H1 (cell line): ENCODE results near the gene CSKMT. TPM values are rescaled to one million over a fixed set of nuclear protein-coding genes. Genes with fewer than 3 reads are reported as not detected.
A peak's percentile ranks its signal among the peaks of the same experiment; 100 is the strongest.

Experiments used
- BCL11A ChIP-seq, 2 experiments: IDR thresholded peaks; one replicate each; pipeline ENCODE4 v1.6.1; 2011; ENCODE audit warnings: low read depth in 2 of 2, low read length in 2 of 2, mild to moderate bottlenecking in 2 of 2
- CBX8 ChIP-seq: fragments of 300-800, 300-1000 bp; sonication (generic); IDR thresholded peaks from 2 replicates; pipeline ENCODE4 v1.7.1; 2016; ENCODE audit warnings: low read depth, low read length, borderline replicate concordance
- CHD1 ChIP-seq: IDR thresholded peaks from 2 replicates; pipeline ENCODE4 v1.6.1; 2012; ENCODE audit warnings: low read depth, low read length, improper control_type of control experiment
- CREB1 ChIP-seq: IDR thresholded peaks from 2 replicates; pipeline ENCODE4 v1.6.1; 2012; ENCODE audit warnings: inconsistent platforms
- CTBP2 ChIP-seq: IDR thresholded peaks from 2 replicates; pipeline ENCODE4 v1.7.0; 2011; ENCODE audit warnings: borderline replicate concordance, mild to moderate bottlenecking, moderate library complexity, mixed read lengths, low read length; ENCODE audit not compliant: insufficient read depth, insufficient read length
- EP300 ChIP-seq, 2 experiments: IDR thresholded peaks; 1 replicate in 1 of 2; 2 replicates in 1 of 2; pipeline ENCODE4 v1.6.1; 2011 to 2012; ENCODE audit warnings: low read depth in 2 of 2, low read length in 2 of 2, mild to moderate bottlenecking in 2 of 2, borderline replicate concordance in 1 of 2, inconsistent platforms in 1 of 2, moderate library complexity in 1 of 2
- FOSL1 ChIP-seq: IDR thresholded peaks from 2 replicates; pipeline ENCODE4 v1.6.1; 2011; ENCODE audit warnings: mild to moderate bottlenecking, low read depth, low read length, moderate library complexity; ENCODE audit not compliant: insufficient read depth
- GTF2F1 ChIP-seq: IDR thresholded peaks from 2 replicates; pipeline ENCODE4 v1.6.1; 2012; ENCODE audit warnings: low read depth, low read length, improper control_type of control experiment, borderline replicate concordance
- HDAC6 ChIP-seq: IDR thresholded peaks from one replicate; pipeline ENCODE4 v1.7.1; 2012; ENCODE audit warnings: low read depth, mild to moderate bottlenecking, inconsistent platforms, low read length, moderate library complexity
- JUND ChIP-seq: IDR thresholded peaks from 2 replicates; pipeline ENCODE4 v1.6.1; 2011; ENCODE audit warnings: mild to moderate bottlenecking, improper control_type of control experiment, low read length
- KDM4A ChIP-seq: IDR thresholded peaks from one replicate; pipeline ENCODE4 v1.7.1; 2012; ENCODE audit warnings: low read depth, mild to moderate bottlenecking, moderate library complexity, low read length, inconsistent platforms; ENCODE audit not compliant: severe bottlenecking
- KDM5A ChIP-seq: fragments of 200-600 bp; IDR thresholded peaks from 2 replicates; pipeline ENCODE4 v1.7.1; 2012; ENCODE audit warnings: mild to moderate bottlenecking, low read length, inconsistent platforms, mixed read lengths
- PHF8 ChIP-seq: fragments of 200-600 bp; sonication (generic); conservative IDR thresholded peaks from 2 replicates; pipeline ENCODE4 v1.7.1; 2012; ENCODE audit warnings: low read depth, mild to moderate bottlenecking, inconsistent platforms, low read length, moderate library complexity
- POLR2AphosphoS5 ChIP-seq: IDR thresholded peaks from 2 replicates; pipeline ENCODE4 v1.6.1; 2011; ENCODE audit warnings: low read depth, low read length
- RBBP5 ChIP-seq: IDR thresholded peaks from 2 replicates; pipeline ENCODE4 v1.7.1; 2012; ENCODE audit warnings: low read depth, mild to moderate bottlenecking, inconsistent platforms, low read length, moderate library complexity, borderline replicate concordance
- SAP30 ChIP-seq: fragments of 300-600 bp; sonication (generic); IDR thresholded peaks from 2 replicates; pipeline ENCODE4 v1.7.1; 2012; ENCODE audit warnings: low read length, moderate library complexity, mild to moderate bottlenecking, inconsistent platforms; ENCODE audit not compliant: insufficient read depth, insufficient replicate concordance
- SIN3A ChIP-seq, 2 experiments: IDR thresholded peaks in 1 of 2; conservative IDR thresholded peaks in 1 of 2; 2 replicates each; pipeline ENCODE4 v1.6.1; 2011 to 2012; ENCODE audit warnings: low read length in 2 of 2, improper control_type of control experiment in 1 of 2, low read depth in 1 of 2, mild to moderate bottlenecking in 1 of 2
- SIRT6 ChIP-seq: IDR thresholded peaks from one replicate; pipeline ENCODE4 v1.7.1; 2012; ENCODE audit warnings: low read length, inconsistent platforms
- SIX5 ChIP-seq: IDR thresholded peaks from 2 replicates; pipeline ENCODE4 v1.6.1; 2011; ENCODE audit warnings: mild to moderate bottlenecking, low read depth, low read length
- SUZ12 ChIP-seq: fragments of 200-600 bp; sonication (generic); IDR thresholded peaks from 2 replicates; pipeline ENCODE4 v1.6.1; 2012; ENCODE audit warnings: mild to moderate bottlenecking, inconsistent platforms, low read length, moderate library complexity, mixed read lengths
- TAF7 ChIP-seq: optimal IDR thresholded peaks from 2 replicates; pipeline ENCODE3; 2011; ENCODE audit warnings: low read depth, mild to moderate bottlenecking, inconsistent platforms, low read length, moderate library complexity, borderline replicate concordance
- TBP ChIP-seq: IDR thresholded peaks from 2 replicates; pipeline ENCODE4 v1.6.1; 2011; ENCODE audit warnings: low read depth, low read length, improper control_type of control experiment
- TEAD4 ChIP-seq: IDR thresholded peaks from 2 replicates; pipeline ENCODE4 v1.6.1; 2012; ENCODE audit warnings: low read depth, low read length, inconsistent platforms, mixed read lengths
- ZNF274 ChIP-seq: IDR thresholded peaks from 2 replicates; pipeline ENCODE4 v1.7.0; 2012; ENCODE audit warnings: low read length, borderline replicate concordance; ENCODE audit errors: extremely low read depth
- polyA plus RNA-seq, 7 experiments: library from polyadenylated mRNA; depleted of rRNA in 3 of 7; stranded (reverse) in 5 of 7; unstranded in 2 of 7; fragments of >200 nt in 5 of 7; fragments of 200-250 nt in 2 of 7; gene quantifications; 1 replicate in 5 of 7; 2 replicates in 1 of 7; 4 replicates in 1 of 7; pipeline versions ENCODE4 v1.2.1 to v1.2.3, GENCODE V29; 2011 to 2013; ENCODE audit warnings: missing spikeins in 2 of 7, mixed read lengths in 2 of 7
- total RNA-seq: library from RNA; stranded (reverse); fragmentation: NEBNext Ultra II Directional; extraction: Animal tissue kit (Norgen Biotek cat#: 25700); gene quantifications from 2 replicates; pipeline ENCODE4 v1.2.1, GENCODE V29; 2021
- TF ChIP-seq, protein P1 (sequence below): IDR thresholded peaks from 2 replicates; pipeline ENCODE4 v1.6.1; 2011; ENCODE audit warnings: low read depth, mild to moderate bottlenecking, low read length; ENCODE audit not compliant: insufficient read depth

The CSKMT gene
- total and polyA plus RNA-seq, 2 of the 8 experiments (the other 6 are each of a cell fraction or from before 2014, with no cell fraction given): 12.0 to 66.1 TPM

DNA sequence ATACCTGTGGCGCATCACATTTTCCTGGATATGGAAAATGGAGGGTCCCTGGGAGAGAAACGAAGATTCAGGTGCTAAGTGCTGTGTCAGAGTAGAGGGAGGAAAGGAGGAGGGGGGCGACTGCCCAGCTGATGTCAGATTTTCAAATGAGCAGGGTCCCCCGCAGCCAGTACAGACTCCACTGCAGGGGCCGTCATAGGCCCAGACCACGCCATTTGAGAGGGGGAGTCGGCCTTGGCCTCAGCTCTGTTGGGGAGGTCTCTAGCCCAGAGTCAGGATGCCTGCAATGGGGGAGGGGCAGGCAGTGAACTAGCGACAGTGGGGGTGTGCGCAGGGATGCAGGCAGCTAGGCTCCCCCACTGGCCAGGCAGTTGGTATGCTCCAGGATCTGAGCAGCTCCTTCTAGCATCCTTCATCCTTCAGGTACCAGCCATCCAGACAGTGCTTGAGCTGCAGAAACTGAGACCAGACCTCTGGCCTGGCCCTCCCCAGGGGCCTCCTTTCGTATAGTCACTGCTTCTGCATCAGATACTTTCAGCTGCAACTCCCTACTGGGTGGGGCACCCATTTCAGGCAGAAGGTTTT lies 42.3 kb downstream of the CSKMT start, which contains the start of the genes BSCL2 and GNG3 (continued):
- TF ChIP-seq FOSL1 (no peak), CHD1 (peak; percentile 100), SAP30 (peak; percentile 86), KDM5A (no peak), PHF8 (no peak), TAF7 (peak; percentile 42), TBP (peak; percentile 68; the same call in 1 of the 2 replicates), SIRT6 (no peak), HDAC6 (no peak), CBX8 (no peak), ZNF274 (no peak), BCL11A (IDR thresholded peaks at IDR 0.05; ENCODE audit: low read depth in 2 of 2, low read length in 2 of 2) (no peak), SIX5 (peak; percentile 68), KDM4A (no peak), CREB1 (peak; percentile 84), CTBP2 (peak; percentile 93), TEAD4 (peak; percentile 77), GTF2F1 (no peak), EP300 (IDR thresholded peaks at IDR 0.05; ENCODE audit: borderline replicate concordance in 1 of 2, low read depth in 2 of 2, low read length in 2 of 2) (peak; percentile 43 to 100), SIN3A (conservative IDR thresholded peaks at IDR 0.05 in 1 of 2, IDR thresholded peaks at IDR 0.05 in 1 of 2; ENCODE audit: low read depth in 1 of 2, low read length in 2 of 2) (peak; percentile 90 to 95; a peak in 3 of 4 replicates), POLR2AphosphoS5 (peak; percentile 96), JUND (peak; percentile 99), SUZ12 (no peak), RBBP5 (no peak)
- TF ChIP-seq, protein P1, sequence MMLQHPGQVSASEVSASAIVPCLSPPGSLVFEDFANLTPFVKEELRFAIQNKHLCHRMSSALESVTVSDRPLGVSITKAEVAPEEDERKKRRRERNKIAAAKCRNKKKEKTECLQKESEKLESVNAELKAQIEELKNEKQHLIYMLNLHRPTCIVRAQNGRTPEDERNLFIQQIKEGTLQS: no peak
